B cell (primary cell): Measurements from ENCODE around the gene TINAGL1. TPM values are rescaled to one million over a fixed set of nuclear protein-coding genes. Genes with fewer than 3 reads are reported as not detected.

Source experiments
- ATAC-seq: fragments of 200-7000 bp; cut with Tn5 transposase; one replicate; pipeline ENCODE4 v1.10.0; 2021; ENCODE audit warnings: low read depth, mild to moderate bottlenecking, moderate number of reproducible peaks, moderate library complexity
- CTCF ChIA-PET: fragments of 350-600 bp; sonication (Branson Sonifier 250); formaldehyde crosslinking; loops from one replicate; lab custom pipeline; 2021; ENCODE audit warnings: antibody characterized with exemption, inconsistent platforms; lab: Charles Lee
- POLR2A ChIA-PET: fragments of 350-600 bp; sonication (Branson Sonifier 250); formaldehyde crosslinking; loops from one replicate; lab custom pipeline; 2021; ENCODE audit warnings: antibody characterized with exemption; lab: Charles Lee
- DNase-seq: peaks from one replicate; pipeline ENCODE4 v3.0.0; 2013
- H2AFZ ChIP-seq: 2 replicates; pipeline ENCODE4 v1.6.1; 2012; ENCODE audit warnings: mild to moderate bottlenecking, low read depth, low read length; ENCODE audit not compliant: insufficient read depth, poor library complexity, severe bottlenecking
- H3K27ac ChIP-seq, 2 donors: 1 replicate in 1 of 2; 2 replicates in 1 of 2; pipeline ENCODE4 v1.5.1; 2012 to 2013; ENCODE audit warnings: low read length in 2 of 2, mild to moderate bottlenecking in 2 of 2, moderate library complexity in 1 of 2
- H3K27me3 ChIP-seq, 4 experiments: fragments of 200-600 bp in 1 of 4; sonication (generic) in 1 of 4; replicated peaks in 1 of 4; 1 replicate in 2 of 4; 2 replicates in 2 of 4; pipeline versions ENCODE4 v1.6.1 to v1.7.0; 2013 to 2016; ENCODE audit warnings: low read length in 3 of 4, mild to moderate bottlenecking in 2 of 4, mixed read lengths in 1 of 4, moderate library complexity in 1 of 4; ENCODE audit not compliant: insufficient read depth in 4 of 4, control insufficient read depth in 3 of 4; ENCODE audit errors: control extremely low read depth in 1 of 4
- H3K36me3 ChIP-seq, 2 experiments: replicated peaks in 1 of 2; 1 replicate in 1 of 2; 2 replicates in 1 of 2; pipeline versions ENCODE4 v1.6.1 to v1.7.1; 2013; ENCODE audit warnings: low read length in 1 of 2; ENCODE audit not compliant: insufficient read depth in 2 of 2, control insufficient read depth in 1 of 2; ENCODE audit errors: control extremely low read depth in 1 of 2, extremely low read depth in 1 of 2
- H3K4me1 ChIP-seq, 2 donors: fragments of 200-600 bp in 1 of 2; sonication (generic) in 1 of 2; 1 replicate in 1 of 2; 2 replicates in 1 of 2; pipeline versions ENCODE4 v1.5.1 to v1.6.1; 2013 to 2017; ENCODE audit warnings: low read length in 2 of 2; ENCODE audit not compliant: control insufficient read depth in 2 of 2, insufficient read depth in 2 of 2
- H3K4me2 ChIP-seq: replicated peaks from 2 replicates; pipeline ENCODE3; 2012; ENCODE audit warnings: mild to moderate bottlenecking, low read depth, low read length; ENCODE audit not compliant: poor library complexity, severe bottlenecking
- H3K4me3 ChIP-seq, 5 experiments: fragments of 200-600 bp in 1 of 5; sonication (generic) in 1 of 5; 1 replicate in 3 of 5; 2 replicates in 2 of 5; pipeline versions ENCODE4 v1.5.1 to v1.7.0; 2011 to 2016; ENCODE audit warnings: low read length in 4 of 5, mild to moderate bottlenecking in 4 of 5, low read depth in 2 of 5, control low read depth in 1 of 5, moderate library complexity in 1 of 5; ENCODE audit not compliant: insufficient read depth in 1 of 5; ENCODE audit errors: control extremely low read depth in 1 of 5, extremely low read depth in 1 of 5
- H3K79me2 ChIP-seq: fragments of 200-600 bp; sonication (generic); one replicate; pipeline ENCODE4 v1.6.0; 2016; ENCODE audit warnings: low read length; ENCODE audit not compliant: control insufficient read depth, insufficient read depth
- H3K9ac ChIP-seq: fragments of 200-600 bp; sonication (generic); 2 replicates; pipeline ENCODE4 v1.6.1; 2017; ENCODE audit warnings: mild to moderate bottlenecking, low read length, moderate library complexity
- H3K9me3 ChIP-seq, 3 donors: one replicate each; pipeline versions ENCODE4 v1.6.1 to v1.7.1; 2013; ENCODE audit warnings: low read length in 2 of 3; ENCODE audit not compliant: control insufficient read depth in 2 of 3, insufficient read depth in 1 of 3; ENCODE audit errors: control extremely low read depth in 1 of 3
- H4K20me1 ChIP-seq: 2 replicates; pipeline ENCODE4 v1.6.0; 2012; ENCODE audit warnings: mild to moderate bottlenecking, low read length; ENCODE audit not compliant: insufficient read depth, control insufficient read depth, poor library complexity, severe bottlenecking
- H3K27ac Mint-ChIP-seq: one replicate; pipeline ENCODE4 v1.8.0; 2021; ENCODE audit warnings: mixed read lengths
- H3K27me3 Mint-ChIP-seq: one replicate; pipeline ENCODE4 v1.8.0; 2021; ENCODE audit warnings: mixed read lengths
- H3K4me1 Mint-ChIP-seq: one replicate; pipeline ENCODE4 v1.8.0; 2021; ENCODE audit warnings: mixed read lengths
- H3K4me3 Mint-ChIP-seq: one replicate; pipeline ENCODE4 v1.8.0; 2021; ENCODE audit warnings: mixed read lengths
- H3K9me3 Mint-ChIP-seq: one replicate; pipeline ENCODE4 v1.8.0; 2022; ENCODE audit warnings: mixed read lengths; ENCODE audit not compliant: insufficient read depth
- EZH2 ChIP-seq: IDR thresholded peaks from 2 replicates; pipeline ENCODE4 v1.6.1; 2012; ENCODE audit warnings: borderline replicate concordance, low read depth, mild to moderate bottlenecking, moderate library complexity, low read length; ENCODE audit not compliant: insufficient read depth, poor library complexity, severe bottlenecking
- WGBS: methylation state at CpG from one replicate; pipeline ENCODE4 v1.1.5; 2013; ENCODE audit warnings: missing lambda C conversion rate; ENCODE audit not compliant: insufficient coverage; 5-methylcytosine and 5-hydroxymethylcytosine counted together
- intact Hi-C: fragments of 100-400 bp; cut with micrococcal nuclease; formaldehyde crosslinking; loops from one replicate; pipeline ENCODE4 v1.10.0; 2022
- polyA plus RNA-seq: library from polyadenylated mRNA; depleted of rRNA; stranded (reverse); fragments of >200 nt; gene quantifications from 2 replicates; pipeline ENCODE4 v1.2.3, GENCODE V29; 2012
- total RNA-seq, 2 donors: library from RNA; stranded (reverse); fragments of 120-200 nt in 1 of 2; gene quantifications; 1 replicate in 1 of 2; 2 replicates in 1 of 2; pipeline versions ENCODE4 v1.2.3 to v1.2.4, GENCODE V29; 2013 to 2022
- TF ChIP-seq, protein P1 (sequence below): fragments of 200-600 bp; IDR thresholded peaks from one replicate; pipeline ENCODE4 v1.8.0; 2022; ENCODE audit warnings: antibody characterized with exemption, mild to moderate bottlenecking

Gene TINAGL1
- total and polyA plus RNA-seq, 2 donors (not counting 1 experiment from before 2014, with no cell fraction given): not detected

DNA sequence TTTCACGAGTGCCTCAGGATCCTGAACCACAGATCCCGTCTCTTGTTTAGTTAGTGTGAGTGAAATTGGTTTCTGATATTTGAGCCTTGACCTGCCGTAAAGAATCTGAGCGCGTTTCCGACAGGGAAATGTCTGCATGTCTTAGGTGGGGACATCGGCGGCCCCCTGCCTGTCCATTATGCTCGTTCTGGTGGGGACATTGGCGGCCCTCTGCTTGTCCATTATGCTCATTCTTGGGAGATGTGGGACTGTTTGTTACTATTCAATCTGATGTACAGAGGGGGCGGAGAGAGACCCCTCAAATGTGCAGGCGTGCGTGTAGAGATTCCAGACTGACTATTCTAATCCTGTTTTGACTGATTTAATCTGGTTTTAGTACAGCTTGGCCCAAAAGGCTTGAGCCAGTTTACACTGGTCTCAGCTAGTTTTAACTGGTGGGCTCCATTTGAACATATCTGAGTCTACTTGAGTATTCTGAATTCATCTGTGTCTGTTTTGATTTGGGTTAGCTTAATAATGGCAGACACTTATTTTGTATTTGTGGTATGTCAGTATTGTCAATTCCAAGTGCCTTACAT, 6.6 kb upstream of the TINAGL1 start:
- H3K27me3 Mint-ChIP-seq: peaks cover 17% of the 10 kb centered on the region
- H3K9me3 Mint-ChIP-seq: no peaks in the 10 kb centered on the region
- no peaks in the 10 kb centered on the region for H4K20me1 ChIP-seq
- H3K4me2 ChIP-seq: no peak overlapping the region
- CTCF ChIA-PET: interaction anchor here (1.1 to 4.2 kb wide), 3 partner anchors 21 to 48 kb away, joined by 3 to 18 read pairs (median 3); no protein-coding TSS in a partner anchor
- TF ChIP-seq, protein P1, sequence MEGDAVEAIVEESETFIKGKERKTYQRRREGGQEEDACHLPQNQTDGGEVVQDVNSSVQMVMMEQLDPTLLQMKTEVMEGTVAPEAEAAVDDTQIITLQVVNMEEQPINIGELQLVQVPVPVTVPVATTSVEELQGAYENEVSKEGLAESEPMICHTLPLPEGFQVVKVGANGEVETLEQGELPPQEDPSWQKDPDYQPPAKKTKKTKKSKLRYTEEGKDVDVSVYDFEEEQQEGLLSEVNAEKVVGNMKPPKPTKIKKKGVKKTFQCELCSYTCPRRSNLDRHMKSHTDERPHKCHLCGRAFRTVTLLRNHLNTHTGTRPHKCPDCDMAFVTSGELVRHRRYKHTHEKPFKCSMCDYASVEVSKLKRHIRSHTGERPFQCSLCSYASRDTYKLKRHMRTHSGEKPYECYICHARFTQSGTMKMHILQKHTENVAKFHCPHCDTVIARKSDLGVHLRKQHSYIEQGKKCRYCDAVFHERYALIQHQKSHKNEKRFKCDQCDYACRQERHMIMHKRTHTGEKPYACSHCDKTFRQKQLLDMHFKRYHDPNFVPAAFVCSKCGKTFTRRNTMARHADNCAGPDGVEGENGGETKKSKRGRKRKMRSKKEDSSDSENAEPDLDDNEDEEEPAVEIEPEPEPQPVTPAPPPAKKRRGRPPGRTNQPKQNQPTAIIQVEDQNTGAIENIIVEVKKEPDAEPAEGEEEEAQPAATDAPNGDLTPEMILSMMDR: no peak
- TF ChIP-seq EZH2: no peak
- H3K9me3 ChIP-seq: no peaks in the 10 kb centered on the region
- no peaks in the 10 kb centered on the region for H3K36me3 ChIP-seq
- DNase-seq (no peak), ATAC-seq (no peak)
- H2AFZ ChIP-seq: no peak overlapping the region
- no peaks in the 10 kb centered on the region for H3K79me2 ChIP-seq
- no peak overlapping the region for H3K27ac ChIP-seq
- no peak overlapping the region for H3K4me3 ChIP-seq
- peaks cover 2% of the 10 kb centered on the region for H3K4me1 Mint-ChIP-seq
- intact Hi-C loops: no loop called here
- H3K4me1 ChIP-seq: peaks cover 0 to 8% of the 10 kb centered on the region in 2 donors
- POLR2A ChIA-PET: no interaction called here
- WGBS: over 99% methylated on average over 12 of the region's 13 CpGs
- H3K9ac ChIP-seq: no peak overlapping the region
- no peak overlapping the region for H3K4me3 Mint-ChIP-seq
- no peak overlapping the region for H3K27ac Mint-ChIP-seq
- no peaks in the 10 kb centered on the region for H3K27me3 ChIP-seq

DNA sequence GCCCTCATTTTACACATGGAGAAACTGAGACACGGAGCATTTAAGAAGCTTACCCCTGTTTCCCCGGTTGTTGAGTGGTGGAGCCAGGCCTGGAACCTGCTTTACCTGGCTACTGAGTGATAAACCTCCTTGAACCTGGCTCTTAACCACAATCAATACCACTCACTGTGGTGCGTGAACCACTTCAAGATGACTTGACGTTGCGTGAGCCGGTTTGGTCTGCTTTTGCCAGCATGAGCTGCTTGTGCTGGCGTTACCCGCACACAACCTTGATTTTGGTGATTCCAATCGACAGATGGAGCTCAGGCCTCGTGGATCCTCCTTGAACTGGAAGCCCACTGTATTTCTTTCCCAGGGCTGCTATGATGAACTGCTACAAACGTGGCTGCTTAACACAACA, 6.1 kb upstream of the TINAGL1 start:
- peaks cover 22% of the 10 kb centered on the region for H3K27me3 Mint-ChIP-seq
- no peak overlapping the region for H2AFZ ChIP-seq
- no peak overlapping the region for H3K4me3 ChIP-seq
- H3K4me2 ChIP-seq: no peak overlapping the region
- WGBS: 96% methylated on average over 11 of the region's 11 CpGs
- ATAC-seq (no peak), DNase-seq (no peak)
- no peaks in the 10 kb centered on the region for H3K9me3 ChIP-seq
- no peak overlapping the region for H3K4me3 Mint-ChIP-seq
- intact Hi-C loops: no loop called here
- no peak overlapping the region for H3K9ac ChIP-seq
- H3K27ac Mint-ChIP-seq: no peak overlapping the region
- no peaks in the 10 kb centered on the region for H4K20me1 ChIP-seq
- CTCF ChIA-PET: interaction anchor here (1.1 to 4.2 kb wide), 3 partner anchors 21 to 48 kb away, joined by 3 to 18 read pairs (median 3); no protein-coding TSS in a partner anchor
- H3K4me1 Mint-ChIP-seq: peaks cover 2% of the 10 kb centered on the region
- H3K4me1 ChIP-seq: peaks cover 0 to 8% of the 10 kb centered on the region in 2 donors
- no peaks in the 10 kb centered on the region for H3K9me3 Mint-ChIP-seq
- H3K27me3 ChIP-seq: no peaks in the 10 kb centered on the region
- POLR2A ChIA-PET: no interaction called here
- H3K79me2 ChIP-seq: no peaks in the 10 kb centered on the region
- no peak overlapping the region for H3K27ac ChIP-seq
- no peak for TF ChIP-seq EZH2
- TF ChIP-seq, protein P1: no peak
- no peaks in the 10 kb centered on the region for H3K36me3 ChIP-seq
